ENCODE data around the gene RND2.
A peak's percentile ranks its signal among the peaks of the same experiment; 100 is the strongest.

The RND2 gene

DNA sequence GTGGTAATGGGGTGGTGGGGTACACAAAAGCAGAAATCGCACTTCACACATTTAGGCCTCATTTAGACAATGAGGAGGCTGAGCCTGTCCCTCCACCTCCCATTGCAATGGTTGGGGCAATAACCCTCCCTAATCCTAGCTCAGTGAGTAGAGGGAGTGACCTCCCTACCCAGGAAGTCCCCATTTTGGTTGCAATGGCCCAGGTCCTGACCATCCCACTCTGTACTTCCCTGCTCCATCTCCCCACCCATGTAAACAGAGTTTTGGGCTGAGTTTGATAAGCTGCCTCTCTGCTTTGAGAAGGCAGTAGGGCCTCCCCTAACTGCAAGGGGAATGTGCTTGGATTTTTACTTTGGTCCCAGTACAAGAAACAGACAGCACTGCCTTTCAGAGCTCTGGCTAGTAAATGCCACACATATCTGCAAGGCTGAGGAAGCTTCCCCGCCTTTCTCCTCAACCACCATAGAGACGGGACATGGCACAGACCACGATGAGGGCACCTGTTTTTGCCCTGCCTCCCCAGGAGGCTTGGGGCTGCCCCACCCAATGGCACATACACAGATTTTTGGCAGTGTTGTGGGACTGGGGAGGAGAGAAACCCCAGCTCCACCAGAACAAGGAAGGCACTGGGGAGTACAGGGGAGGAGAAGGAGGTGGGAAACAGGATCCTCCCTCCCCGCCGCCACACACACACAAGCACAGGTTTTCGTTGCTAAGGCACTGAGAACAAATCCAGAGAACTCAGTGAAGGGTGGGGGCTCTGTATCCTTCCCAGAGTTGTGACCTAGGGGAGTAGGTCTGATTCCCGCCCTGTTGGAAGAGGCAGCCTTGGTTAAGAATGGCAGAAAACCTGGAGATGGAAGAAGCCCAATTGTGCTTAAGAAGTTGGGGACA, 10.1 kb upstream of the RND2 start:
- no peaks in the 10 kb centered on the region for H3K27me3 ChIP-seq (ENCODE audit: control insufficient read depth in 1 of 2, insufficient read depth in 1 of 2, low read length in 2 of 2)
- WGBS, result 96% methylated on average over 8 of the region's 8 CpGs
- H3K9me3 ChIP-seq (ENCODE audit: control insufficient read depth, low read length), result no peaks in the 10 kb centered on the region
- H3K4ac ChIP-seq (ENCODE audit: low read depth in 1 of 2, low read length in 2 of 2), result no peak overlapping the region
- H3K79me1 ChIP-seq (replicated peaks; ENCODE audit: low read length, poor library complexity, severe bottlenecking), result peaks cover 33% of the 10 kb centered on the region
- peaks cover 20% of the 10 kb centered on the region for H3K4me1 ChIP-seq (ENCODE audit: control insufficient read depth, insufficient read depth, low read depth, low read length)
- no peak overlapping the region for H2BK12ac ChIP-seq (ENCODE audit: low read length in 2 of 2)
- no peak overlapping the region for H3K27ac ChIP-seq (ENCODE audit: low read length, poor library complexity, severe bottlenecking)
- H4K8ac ChIP-seq (ENCODE audit: low read length), result no peak overlapping the region
- no peak overlapping the region for H2BK15ac ChIP-seq (ENCODE audit: low read depth, poor library complexity, severe bottlenecking)
- H3K4me3 ChIP-seq (ENCODE audit: insufficient read depth in 1 of 2, low read depth in 1 of 2, low read length in 2 of 2), result no peak overlapping the region
- DNase-seq, result no peak
- H2BK120ac ChIP-seq (ENCODE audit: low read depth, low read length), result no peak overlapping the region
- H3K36me3 ChIP-seq (ENCODE audit: control insufficient read depth in 1 of 2, insufficient read depth in 2 of 2, low read depth in 1 of 2, low read length in 2 of 2), result peaks cover 63 to 86% of the 10 kb centered on the region in 2 experiments
- no peak overlapping the region for H3K14ac ChIP-seq (ENCODE audit: low read length in 2 of 2)
- H2AK5ac ChIP-seq (ENCODE audit: low read length, severe bottlenecking), result no peak overlapping the region
- no peak overlapping the region for H2BK5ac ChIP-seq (ENCODE audit: low read depth, low read length, poor library complexity, severe bottlenecking)
- peak overlapping the region; percentile 56 for H3K9ac ChIP-seq (ENCODE audit: low read length)
- H4K91ac ChIP-seq (ENCODE audit: low read length), result no peak overlapping the region
- no peak overlapping the region for H3K23ac ChIP-seq (ENCODE audit: low read length in 2 of 2)
- H2AFZ ChIP-seq (ENCODE audit: low read depth, low read length), result no peak overlapping the region
- H3K4me2 ChIP-seq (ENCODE audit: low read length, poor library complexity, severe bottlenecking), result no peak overlapping the region
- H3K18ac ChIP-seq (ENCODE audit: low read depth in 1 of 2, low read length in 2 of 2), result no peak overlapping the region

DNA sequence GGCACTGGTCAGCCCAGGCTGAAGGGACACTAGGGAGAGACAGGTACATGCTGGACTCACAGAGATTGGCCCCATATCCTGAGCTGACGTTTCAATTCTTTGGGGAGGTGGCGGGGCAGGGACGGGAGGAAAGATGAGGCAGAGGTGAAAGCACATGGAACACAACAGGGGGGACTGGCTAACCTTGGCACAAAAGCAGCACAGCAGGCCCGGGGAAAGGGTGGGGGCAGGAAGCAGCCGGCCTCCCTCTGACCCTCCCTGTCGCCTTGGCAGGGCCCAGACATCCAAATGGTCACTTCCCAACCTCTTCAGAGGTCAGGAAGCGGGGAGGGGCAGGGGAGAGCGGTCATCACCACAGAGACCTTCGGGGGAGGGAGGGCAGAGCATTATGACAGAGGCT, 9.5 kb upstream of the RND2 start:
- Histone ChIP-seq H3K4me1 (ENCODE audit: control insufficient read depth, insufficient read depth, low read depth, low read length) (peaks cover 25% of the 10 kb centered on the region), H3K4me3 (ENCODE audit: insufficient read depth in 1 of 2, low read depth in 1 of 2, low read length in 2 of 2) (peak overlapping the region in 1 of 2 experiments; percentile 12), H2BK5ac (ENCODE audit: low read depth, low read length, poor library complexity, severe bottlenecking) (no peak overlapping the region), H3K36me3 (ENCODE audit: control insufficient read depth in 1 of 2, insufficient read depth in 2 of 2, low read depth in 1 of 2, low read length in 2 of 2) (peaks cover 65 to 88% of the 10 kb centered on the region in 2 experiments), H2BK15ac (ENCODE audit: low read depth, poor library complexity, severe bottlenecking) (no peak overlapping the region), H3K14ac (ENCODE audit: low read length in 2 of 2) (no peak overlapping the region), H2BK12ac (ENCODE audit: low read length in 2 of 2) (no peak overlapping the region), H3K18ac (ENCODE audit: low read depth in 1 of 2, low read length in 2 of 2) (no peak overlapping the region), H3K27me3 (ENCODE audit: control insufficient read depth in 1 of 2, insufficient read depth in 1 of 2, low read length in 2 of 2) (no peaks in the 10 kb centered on the region), H3K27ac (ENCODE audit: low read length, poor library complexity, severe bottlenecking) (no peak overlapping the region), H2AK5ac (ENCODE audit: low read length, severe bottlenecking) (no peak overlapping the region), H3K79me1 (replicated peaks; ENCODE audit: low read length, poor library complexity, severe bottlenecking) (peaks cover 33% of the 10 kb centered on the region), H3K9me3 (ENCODE audit: control insufficient read depth, low read length) (no peaks in the 10 kb centered on the region), H4K91ac (ENCODE audit: low read length) (no peak overlapping the region), H3K4ac (ENCODE audit: low read depth in 1 of 2, low read length in 2 of 2) (no peak overlapping the region), H4K8ac (ENCODE audit: low read length) (peak overlapping the region; percentile 12), H2BK120ac (ENCODE audit: low read depth, low read length) (no peak overlapping the region), H3K4me2 (ENCODE audit: low read length, poor library complexity, severe bottlenecking) (no peak overlapping the region), H2AFZ (ENCODE audit: low read depth, low read length) (no peak overlapping the region), H3K9ac (ENCODE audit: low read length) (peak overlapping the region; percentile 56), H3K23ac (ENCODE audit: low read length in 2 of 2) (no peak overlapping the region)
- no peak for DNase-seq
- WGBS, result 65% methylated on average over 5 of the region's 9 CpGs

DNA sequence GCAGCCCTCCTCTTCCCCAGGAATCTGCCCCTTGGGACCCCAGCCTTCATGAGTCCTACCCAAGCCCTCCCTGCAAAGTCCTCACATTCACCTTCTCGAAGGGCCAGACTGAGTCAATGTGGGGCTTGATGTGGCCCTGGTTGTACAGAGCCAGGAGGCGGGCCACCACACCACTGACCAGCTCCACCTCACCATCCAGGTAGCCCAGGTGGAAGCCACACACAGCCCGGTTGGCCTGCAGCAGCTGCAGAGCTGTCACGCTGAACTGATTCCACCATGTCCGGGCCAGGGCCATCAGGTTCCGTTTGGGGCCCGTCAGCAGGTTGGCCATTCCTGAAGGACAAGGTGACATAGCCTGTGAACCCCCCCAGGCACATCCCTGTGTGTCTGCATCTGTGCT, 8.8 kb upstream of the RND2 start:
- Histone ChIP-seq H3K27me3 (ENCODE audit: control insufficient read depth in 1 of 2, insufficient read depth in 1 of 2, low read length in 2 of 2) (no peaks in the 10 kb centered on the region), H3K18ac (ENCODE audit: low read depth in 1 of 2, low read length in 2 of 2) (peak overlapping the region in 1 of 2 experiments; percentile 1), H2AFZ (ENCODE audit: low read depth, low read length) (no peak overlapping the region), H3K4ac (ENCODE audit: low read depth in 1 of 2, low read length in 2 of 2) (no peak overlapping the region), H4K91ac (ENCODE audit: low read length) (peak overlapping the region; percentile 28), H3K27ac (ENCODE audit: low read length, poor library complexity, severe bottlenecking) (no peak overlapping the region), H3K14ac (ENCODE audit: low read length in 2 of 2) (no peak overlapping the region), H3K23ac (ENCODE audit: low read length in 2 of 2) (no peak overlapping the region), H2AK5ac (ENCODE audit: low read length, severe bottlenecking) (no peak overlapping the region), H3K79me1 (replicated peaks; ENCODE audit: low read length, poor library complexity, severe bottlenecking) (peaks cover 33% of the 10 kb centered on the region), H2BK5ac (ENCODE audit: low read depth, low read length, poor library complexity, severe bottlenecking) (no peak overlapping the region), H3K4me2 (ENCODE audit: low read length, poor library complexity, severe bottlenecking) (no peak overlapping the region), H4K8ac (ENCODE audit: low read length) (peak overlapping the region; percentile 82), H3K9ac (ENCODE audit: low read length) (peak overlapping the region; percentile 56), H3K4me1 (ENCODE audit: control insufficient read depth, insufficient read depth, low read depth, low read length) (peaks cover 25% of the 10 kb centered on the region), H3K4me3 (ENCODE audit: insufficient read depth in 1 of 2, low read depth in 1 of 2, low read length in 2 of 2) (peak overlapping the region in 1 of 2 experiments; percentile 12), H3K9me3 (ENCODE audit: control insufficient read depth, low read length) (no peaks in the 10 kb centered on the region), H2BK12ac (ENCODE audit: low read length in 2 of 2) (no peak overlapping the region), H3K36me3 (ENCODE audit: control insufficient read depth in 1 of 2, insufficient read depth in 2 of 2, low read depth in 1 of 2, low read length in 2 of 2) (peaks cover 65 to 83% of the 10 kb centered on the region in 2 experiments), H2BK15ac (ENCODE audit: low read depth, poor library complexity, severe bottlenecking) (no peak overlapping the region), H2BK120ac (ENCODE audit: low read depth, low read length) (no peak overlapping the region)
- 94% methylated on average over 7 of the region's 7 CpGs for WGBS
- no peak for DNase-seq

DNA sequence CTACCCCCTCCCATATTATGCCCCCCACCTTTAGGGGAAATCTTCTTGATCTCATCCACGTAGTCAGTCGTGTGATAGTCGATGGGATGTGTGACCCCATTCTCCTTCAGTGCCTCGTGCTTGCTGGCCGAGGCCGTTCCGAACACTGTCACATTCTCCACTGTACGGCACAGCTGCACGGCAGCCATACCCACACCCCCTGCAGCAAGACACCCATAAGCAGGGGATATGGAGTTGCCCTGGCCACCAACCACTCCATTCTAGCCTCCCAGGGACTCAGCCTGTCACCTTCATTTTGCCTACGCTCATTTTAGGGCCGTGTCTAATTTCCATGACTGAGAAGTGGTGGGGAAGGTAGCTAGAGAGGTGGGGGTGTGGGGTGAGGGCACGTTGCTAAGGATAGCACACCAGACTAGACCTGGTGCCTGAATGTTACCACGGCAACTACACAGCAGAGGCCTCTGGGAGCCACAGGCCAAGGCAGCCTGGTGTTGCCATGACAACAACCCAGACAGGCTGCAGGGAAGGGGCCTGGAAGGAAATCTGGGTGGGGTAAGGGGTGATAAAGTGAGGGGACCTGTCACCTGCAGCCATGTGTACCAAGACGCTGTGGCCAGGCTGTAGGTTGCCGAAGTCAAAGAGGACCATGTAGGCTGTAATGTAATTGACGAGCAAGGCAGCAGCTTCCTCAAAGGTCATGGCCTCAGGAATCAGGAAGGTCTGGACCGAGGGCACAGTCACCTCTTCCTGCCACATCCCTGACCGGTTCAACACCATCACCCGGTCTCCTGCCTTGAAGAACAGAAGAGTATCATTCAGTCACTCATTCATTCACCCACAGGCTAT, 6.8 kb upstream of the RND2 start:
- no peak overlapping the region for H4K91ac ChIP-seq (ENCODE audit: low read length)

More for the DNA sequence above, 6.8 kb upstream of the RND2 start:
- H4K8ac ChIP-seq (ENCODE audit: low read length), result peak overlapping the region; percentile 22
- peak overlapping the region in 1 of 2 experiments; percentile 26 for H3K14ac ChIP-seq (ENCODE audit: low read length in 2 of 2)
- peak overlapping the region; percentile 96 for H3K9ac ChIP-seq (ENCODE audit: low read length)
- H2AFZ ChIP-seq (ENCODE audit: low read depth, low read length), result no peak overlapping the region
- peaks cover 25% of the 10 kb centered on the region for H3K4me1 ChIP-seq (ENCODE audit: control insufficient read depth, insufficient read depth, low read depth, low read length)
- DNase-seq, result peak; percentile 62
- H2BK12ac ChIP-seq (ENCODE audit: low read length in 2 of 2), result no peak overlapping the region
- H3K23ac ChIP-seq (ENCODE audit: low read length in 2 of 2), result peak overlapping the region in 1 of 2 experiments; percentile 66
- H2BK5ac ChIP-seq (ENCODE audit: low read depth, low read length, poor library complexity, severe bottlenecking), result no peak overlapping the region
- H3K27ac ChIP-seq (ENCODE audit: low read length, poor library complexity, severe bottlenecking), result no peak overlapping the region
- no peak overlapping the region for H3K4ac ChIP-seq (ENCODE audit: low read depth in 1 of 2, low read length in 2 of 2)
- H3K79me1 ChIP-seq (replicated peaks; ENCODE audit: low read length, poor library complexity, severe bottlenecking), result peaks cover 28% of the 10 kb centered on the region
- H3K36me3 ChIP-seq (ENCODE audit: control insufficient read depth in 1 of 2, insufficient read depth in 2 of 2, low read depth in 1 of 2, low read length in 2 of 2), result peaks cover 56 to 68% of the 10 kb centered on the region in 2 experiments
- no peak overlapping the region for H2AK5ac ChIP-seq (ENCODE audit: low read length, severe bottlenecking)
- peak overlapping the region in 1 of 2 experiments; percentile 99 for H3K4me3 ChIP-seq (ENCODE audit: insufficient read depth in 1 of 2, low read depth in 1 of 2, low read length in 2 of 2)
- no peak overlapping the region for H3K4me2 ChIP-seq (ENCODE audit: low read length, poor library complexity, severe bottlenecking)
- H2BK15ac ChIP-seq (ENCODE audit: low read depth, poor library complexity, severe bottlenecking), result peak overlapping the region; percentile 36
- H3K18ac ChIP-seq (ENCODE audit: low read depth in 1 of 2, low read length in 2 of 2), result peak overlapping the region in 1 of 2 experiments; percentile 28
- no peak overlapping the region for H2BK120ac ChIP-seq (ENCODE audit: low read depth, low read length)
- no peaks in the 10 kb centered on the region for H3K9me3 ChIP-seq (ENCODE audit: control insufficient read depth, low read length)
- 77% methylated on average over 19 of the region's 19 CpGs for WGBS
- H3K27me3 ChIP-seq (ENCODE audit: control insufficient read depth in 1 of 2, insufficient read depth in 1 of 2, low read length in 2 of 2), result no peaks in the 10 kb centered on the region
